HepG2 (cell line): ENCODE results near the gene CCNT2.

Experiments
- CTCF ChIP-seq: sonication (generic); formaldehyde crosslinking; IDR thresholded peaks from 2 replicates; pipeline ENCODE4 v1.5.0; 2020; ENCODE audit warnings: mild to moderate bottlenecking, missing genetic modification reagents, moderate library complexity
- ETV6 ChIP-seq: sonication (generic); formaldehyde crosslinking; conservative IDR thresholded peaks from 2 replicates; pipeline ENCODE4 v1.4.0; 2020; ENCODE audit warnings: missing genetic modification reagents
- HCFC1 ChIP-seq: fragments of 150-350 bp; IDR thresholded peaks from 2 replicates; pipeline ENCODE4 v1.6.1; 2014; ENCODE audit warnings: low read depth, low read length
- KDM5B ChIP-seq: sonication (generic); formaldehyde crosslinking; IDR thresholded peaks from 2 replicates; pipeline ENCODE4 v1.4.0; 2020; ENCODE audit warnings: missing genetic modification reagents, mild to moderate bottlenecking, borderline replicate concordance
- MAFF ChIP-seq: IDR thresholded peaks from 2 replicates; pipeline ENCODE4 v1.6.1; 2011; ENCODE audit warnings: low read depth, low read length, improper control_type of control experiment
- MAFG ChIP-seq: sonication (generic); formaldehyde crosslinking; IDR thresholded peaks from 2 replicates; pipeline ENCODE4 v1.5.1; 2020; ENCODE audit warnings: mild to moderate bottlenecking, missing genetic modification reagents
- MTA3 ChIP-seq: sonication (generic); formaldehyde crosslinking; IDR thresholded peaks from 2 replicates; pipeline ENCODE4 v1.4.0; 2020; ENCODE audit warnings: missing genetic modification reagents
- NR1H2 ChIP-seq: sonication (generic); formaldehyde crosslinking; IDR thresholded peaks from 2 replicates; pipeline ENCODE4 v1.8.1; 2022; ENCODE audit warnings: low read depth, missing genetic modification reagents, borderline replicate concordance
- NR2C2 ChIP-seq: sonication (generic); formaldehyde crosslinking; IDR thresholded peaks from 2 replicates; pipeline ENCODE4 v1.4.0; 2020; ENCODE audit warnings: missing genetic modification reagents, mild to moderate bottlenecking, moderate library complexity, borderline replicate concordance
- SIN3A ChIP-seq: IDR thresholded peaks from 2 replicates; pipeline ENCODE4 v1.6.1; 2011; ENCODE audit warnings: low read depth, mild to moderate bottlenecking, control low read depth, low read length, borderline replicate concordance
- ZNF468 ChIP-seq: sonication (generic); formaldehyde crosslinking; IDR thresholded peaks from 2 replicates; pipeline ENCODE4 v1.8.0; 2022; ENCODE audit warnings: mild to moderate bottlenecking, moderate library complexity, missing genetic modification reagents
- ZNF652 ChIP-seq: IDR thresholded peaks from 2 replicates; pipeline ENCODE4 v1.6.1; 2016; ENCODE audit warnings: low read depth, borderline replicate concordance
- TF ChIP-seq, protein P1 (sequence below): IDR thresholded peaks from 2 replicates; pipeline ENCODE4 v1.6.1; 2012; ENCODE audit warnings: inconsistent platforms

DNA sequence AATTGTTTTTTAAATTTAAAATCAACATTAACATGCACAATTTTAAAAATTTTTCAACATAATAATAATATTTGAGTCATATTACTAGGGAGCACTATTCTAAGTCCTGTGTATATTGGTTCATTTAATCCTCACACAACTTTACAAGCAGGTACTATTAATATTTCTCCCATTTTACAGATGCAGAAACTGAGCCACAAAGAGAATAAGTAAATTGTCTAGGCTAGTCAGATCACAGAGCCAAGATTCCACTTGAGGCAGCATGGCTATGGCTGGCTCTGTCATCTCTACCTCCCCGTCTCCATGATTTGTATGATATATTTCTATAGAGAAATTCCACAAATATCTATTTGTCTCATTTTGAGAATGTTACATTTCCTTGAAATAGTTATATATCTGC, 15.1 kb downstream of the CCNT2 start:
- TF ChIP-seq MAFF (no peak), ETV6 (CRISPR knock-in tag) (no peak), HCFC1 (no peak), ZNF468 (CRISPR knock-in tag) (no peak), CTCF (CRISPR knock-in tag) (no peak), MAFG (no peak), KDM5B (CRISPR knock-in tag) (no peak), NR1H2 (CRISPR knock-in tag) (no peak), MTA3 (CRISPR knock-in tag) (no peak), NR2C2 (no peak), ZNF652 (CRISPR knock-in tag) (no peak), SIN3A (no peak)
- TF ChIP-seq, protein P1, sequence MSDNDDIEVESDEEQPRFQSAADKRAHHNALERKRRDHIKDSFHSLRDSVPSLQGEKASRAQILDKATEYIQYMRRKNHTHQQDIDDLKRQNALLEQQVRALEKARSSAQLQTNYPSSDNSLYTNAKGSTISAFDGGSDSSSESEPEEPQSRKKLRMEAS, result no peak
